Loucy (cell line): ENCODE data around the gene COL21A1.

Experiments used
- EZH2phosphoT487 ChIP-seq: fragments of 200-600 bp; IDR thresholded peaks from 2 replicates; pipeline ENCODE4 v1.6.1; 2018; ENCODE audit warnings: antibody characterized with exemption, mild to moderate bottlenecking, moderate library complexity, borderline replicate concordance
- TF ChIP-seq, protein P1 (sequence below): fragments of 200-600 bp; sonication (generic); conservative IDR thresholded peaks from 2 replicates; pipeline ENCODE4 v1.5.1; 2014; ENCODE audit warnings: mild to moderate bottlenecking, antibody characterized with exemption, low read length

DNA sequence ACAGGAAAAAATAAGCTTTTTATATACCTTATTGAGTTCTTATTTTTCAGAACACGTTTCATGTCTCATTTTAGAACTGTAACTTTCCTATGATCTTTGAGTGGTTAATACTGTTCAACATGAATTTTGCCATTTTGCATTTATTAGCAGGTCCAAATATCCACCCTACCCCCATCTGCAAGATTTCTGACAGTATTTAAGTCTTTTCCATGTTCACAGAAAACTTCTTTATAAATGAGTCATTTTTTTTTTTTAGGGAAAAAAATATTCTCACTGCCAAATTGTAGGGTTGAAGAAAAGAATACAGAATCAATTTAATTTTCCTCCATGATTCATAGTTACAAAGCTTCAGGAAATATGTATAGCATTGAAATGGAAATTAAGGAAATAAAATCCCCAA lies 101.8 kb downstream of the COL21A1 start:
- TF ChIP-seq, protein P1, sequence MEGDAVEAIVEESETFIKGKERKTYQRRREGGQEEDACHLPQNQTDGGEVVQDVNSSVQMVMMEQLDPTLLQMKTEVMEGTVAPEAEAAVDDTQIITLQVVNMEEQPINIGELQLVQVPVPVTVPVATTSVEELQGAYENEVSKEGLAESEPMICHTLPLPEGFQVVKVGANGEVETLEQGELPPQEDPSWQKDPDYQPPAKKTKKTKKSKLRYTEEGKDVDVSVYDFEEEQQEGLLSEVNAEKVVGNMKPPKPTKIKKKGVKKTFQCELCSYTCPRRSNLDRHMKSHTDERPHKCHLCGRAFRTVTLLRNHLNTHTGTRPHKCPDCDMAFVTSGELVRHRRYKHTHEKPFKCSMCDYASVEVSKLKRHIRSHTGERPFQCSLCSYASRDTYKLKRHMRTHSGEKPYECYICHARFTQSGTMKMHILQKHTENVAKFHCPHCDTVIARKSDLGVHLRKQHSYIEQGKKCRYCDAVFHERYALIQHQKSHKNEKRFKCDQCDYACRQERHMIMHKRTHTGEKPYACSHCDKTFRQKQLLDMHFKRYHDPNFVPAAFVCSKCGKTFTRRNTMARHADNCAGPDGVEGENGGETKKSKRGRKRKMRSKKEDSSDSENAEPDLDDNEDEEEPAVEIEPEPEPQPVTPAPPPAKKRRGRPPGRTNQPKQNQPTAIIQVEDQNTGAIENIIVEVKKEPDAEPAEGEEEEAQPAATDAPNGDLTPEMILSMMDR: no peak
- TF ChIP-seq EZH2phosphoT487: no peak
